Astrocyte (in vitro differentiated cells and primary cell): ENCODE measurements around the gene DNAH11. TPM values are rescaled to one million over a fixed set of nuclear protein-coding genes. Genes with fewer than 3 reads are reported as not detected.
A peak's percentile ranks its signal among the peaks of the same experiment; 100 is the strongest.

Experiments used
- DNase-seq: peaks from one replicate; pipeline ENCODE4 v3.0.0-alpha.2; 2010; ENCODE audit warnings: low read depth
- FAIRE-seq: peaks from 2 replicates; lab custom pipeline; 2011; peaks lifted over from hg19 to GRCh38; lab: Jason Lieb, UNC
- H2AFZ ChIP-seq: 2 replicates; pipeline ENCODE4 v1.6.0; 2012; ENCODE audit warnings: low read depth, low read length, inconsistent platforms
- H3K27ac ChIP-seq: 2 replicates; pipeline ENCODE4 v1.5.1; 2011; ENCODE audit warnings: low read depth, low read length, inconsistent platforms
- H3K27me3 ChIP-seq: 2 replicates; pipeline ENCODE4 v1.6.0; 2011; ENCODE audit warnings: low read length, inconsistent platforms; ENCODE audit not compliant: insufficient read depth
- H3K36me3 ChIP-seq: 2 replicates; pipeline ENCODE4 v1.5.1; 2011; ENCODE audit warnings: low read length, inconsistent platforms; ENCODE audit not compliant: insufficient read depth
- H3K4me1 ChIP-seq: 2 replicates; pipeline ENCODE4 v1.5.1; 2011; ENCODE audit warnings: low read length, inconsistent platforms; ENCODE audit not compliant: insufficient read depth
- H3K4me2 ChIP-seq: 2 replicates; pipeline ENCODE4 v1.6.0; 2012; ENCODE audit warnings: low read length, inconsistent platforms
- H3K4me3 ChIP-seq: 2 replicates; pipeline ENCODE4 v1.5.1; 2011; ENCODE audit warnings: low read depth, mild to moderate bottlenecking, low read length, inconsistent platforms; ENCODE audit not compliant: insufficient read depth
- H3K79me2 ChIP-seq: 2 replicates; pipeline ENCODE4 v1.6.0; 2012; ENCODE audit warnings: mild to moderate bottlenecking, low read length, inconsistent platforms; ENCODE audit not compliant: insufficient read depth
- H3K9ac ChIP-seq: 2 replicates; pipeline ENCODE4 v1.6.0; 2012; ENCODE audit warnings: mild to moderate bottlenecking, low read length, inconsistent platforms
- H3K9me3 ChIP-seq: 2 replicates; pipeline ENCODE4 v1.5.1; 2012; ENCODE audit warnings: low read depth, mild to moderate bottlenecking, low read length, inconsistent platforms; ENCODE audit not compliant: insufficient read depth
- H4K20me1 ChIP-seq: 2 replicates; pipeline ENCODE4 v1.6.0; 2012; ENCODE audit warnings: low read length, inconsistent platforms; ENCODE audit not compliant: insufficient read depth
- H3K27ac Mint-ChIP-seq: one replicate; pipeline ENCODE4 v1.8.0; 2021; ENCODE audit warnings: mild to moderate bottlenecking, mixed read lengths; ENCODE audit not compliant: unreplicated experiment
- H3K27me3 Mint-ChIP-seq: one replicate; pipeline ENCODE4 v1.8.0; 2021; ENCODE audit warnings: low read depth, mixed read lengths; ENCODE audit not compliant: unreplicated experiment
- H3K36me3 Mint-ChIP-seq: one replicate; pipeline ENCODE4 v1.8.0; 2021; ENCODE audit warnings: low read depth, mixed read lengths; ENCODE audit not compliant: unreplicated experiment
- H3K4me1 Mint-ChIP-seq: one replicate; pipeline ENCODE4 v1.8.0; 2021; ENCODE audit warnings: low read depth, mixed read lengths; ENCODE audit not compliant: unreplicated experiment
- H3K4me3 Mint-ChIP-seq: one replicate; pipeline ENCODE4 v1.8.0; 2021; ENCODE audit warnings: mild to moderate bottlenecking, moderate library complexity, mixed read lengths; ENCODE audit not compliant: unreplicated experiment
- H3K9me3 Mint-ChIP-seq: one replicate; pipeline ENCODE4 v1.8.0; 2021; ENCODE audit warnings: mild to moderate bottlenecking, mixed read lengths; ENCODE audit not compliant: unreplicated experiment
- EZH2 ChIP-seq: IDR thresholded peaks from 2 replicates; pipeline ENCODE4 v1.6.1; 2012; ENCODE audit warnings: mild to moderate bottlenecking, low read length, inconsistent platforms; ENCODE audit not compliant: insufficient read depth
- total RNA-seq: library from RNA; stranded (reverse); gene quantifications from 2 replicates; pipeline ENCODE4 v1.2.1, GENCODE V29; 2021
- TF ChIP-seq, protein P1 (sequence below): IDR thresholded peaks from 2 replicates; pipeline ENCODE4 v1.5.1; 2011; ENCODE audit warnings: low read depth, mild to moderate bottlenecking, inconsistent platforms, low read length, moderate library complexity; ENCODE audit not compliant: insufficient read depth

The DNAH11 gene
- total RNA-seq, 1 donor from 2014 or later = 0.43 TPM

- Mint-ChIP-seq H3K27me3 (peaks cover 7% of the 10 kb centered on the region), H3K27ac (no peak overlapping the region), H3K9me3 (no peaks in the 10 kb centered on the region), H3K4me1 (peaks cover 16% of the 10 kb centered on the region), H3K36me3 (no peaks in the 10 kb centered on the region), H3K4me3 (peak overlapping the region; percentile 85)
- H3K4me3 ChIP-seq = peak overlapping the region; percentile 72
- no peak for TF ChIP-seq EZH2
- TF ChIP-seq, protein P1, sequence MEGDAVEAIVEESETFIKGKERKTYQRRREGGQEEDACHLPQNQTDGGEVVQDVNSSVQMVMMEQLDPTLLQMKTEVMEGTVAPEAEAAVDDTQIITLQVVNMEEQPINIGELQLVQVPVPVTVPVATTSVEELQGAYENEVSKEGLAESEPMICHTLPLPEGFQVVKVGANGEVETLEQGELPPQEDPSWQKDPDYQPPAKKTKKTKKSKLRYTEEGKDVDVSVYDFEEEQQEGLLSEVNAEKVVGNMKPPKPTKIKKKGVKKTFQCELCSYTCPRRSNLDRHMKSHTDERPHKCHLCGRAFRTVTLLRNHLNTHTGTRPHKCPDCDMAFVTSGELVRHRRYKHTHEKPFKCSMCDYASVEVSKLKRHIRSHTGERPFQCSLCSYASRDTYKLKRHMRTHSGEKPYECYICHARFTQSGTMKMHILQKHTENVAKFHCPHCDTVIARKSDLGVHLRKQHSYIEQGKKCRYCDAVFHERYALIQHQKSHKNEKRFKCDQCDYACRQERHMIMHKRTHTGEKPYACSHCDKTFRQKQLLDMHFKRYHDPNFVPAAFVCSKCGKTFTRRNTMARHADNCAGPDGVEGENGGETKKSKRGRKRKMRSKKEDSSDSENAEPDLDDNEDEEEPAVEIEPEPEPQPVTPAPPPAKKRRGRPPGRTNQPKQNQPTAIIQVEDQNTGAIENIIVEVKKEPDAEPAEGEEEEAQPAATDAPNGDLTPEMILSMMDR = no peak
- no peaks in the 10 kb centered on the region for H3K9me3 ChIP-seq
- H3K4me1 ChIP-seq = peaks cover 23% of the 10 kb centered on the region
- FAIRE-seq (no peak), DNase-seq (peak; percentile 36)
- peaks cover 8% of the 10 kb centered on the region for H3K79me2 ChIP-seq
- H2AFZ ChIP-seq = peak overlapping the region; percentile 96
- peak overlapping the region; percentile 86 for H3K9ac ChIP-seq
- H4K20me1 ChIP-seq = peaks cover 9% of the 10 kb centered on the region
- H3K27ac ChIP-seq = peak overlapping the region; percentile 74
- H3K36me3 ChIP-seq = no peaks in the 10 kb centered on the region
- H3K4me2 ChIP-seq = peak overlapping the region; percentile 83
- H3K27me3 ChIP-seq = peaks cover 2% of the 10 kb centered on the region
Observed at GRCh38 chr7:21944616-21945453, 402.0 kb downstream of the DNAH11 start.

GRCh38 chr7:21945454-21946221 is 402.8 kb downstream of the DNAH11 start, which contains the start of gene CDCA7L:
CDCA7L (minus strand) TSS chr7:21945899; CDS start chr7:21945804, 95 bp downstream.
- DNase-seq = peak; percentile 60
- Mint-ChIP-seq H3K4me1 (peaks cover 16% of the 10 kb centered on the region), H3K36me3 (no peaks in the 10 kb centered on the region)

More at GRCh38 chr7:21945454-21946221, 402.8 kb downstream of the DNAH11 start, which contains the start of gene CDCA7L:
- Mint-ChIP-seq H3K27me3 (peaks cover 7% of the 10 kb centered on the region), H3K4me3 (peak within 1 kb of the TSS; percentile 85), H3K9me3 (no peaks in the 10 kb centered on the region), H3K27ac (peak within 1 kb of the TSS; percentile 65)
- Histone ChIP-seq H3K27me3 (peaks cover 2% of the 10 kb centered on the region), H3K9me3 (no peaks in the 10 kb centered on the region), H4K20me1 (peaks cover 6% of the 10 kb centered on the region), H3K4me2 (peak within 1 kb of the TSS; percentile 83), H3K79me2 (peaks cover 6% of the 10 kb centered on the region), H3K36me3 (no peaks in the 10 kb centered on the region), H3K27ac (peak within 1 kb of the TSS; percentile 74), H3K9ac (peak within 1 kb of the TSS; percentile 86), H3K4me1 (peaks cover 22% of the 10 kb centered on the region), H2AFZ (peak within 1 kb of the TSS; percentile 96), H3K4me3 (peak within 1 kb of the TSS; percentile 72)
- TF ChIP-seq EZH2 = no peak
- TF ChIP-seq, protein P1 = no peak
- FAIRE-seq = no peak
